Uterine smooth muscle cell (primary cell): ENCODE results near the gene LIPI. TPM values are rescaled to one million over a fixed set of nuclear protein-coding genes. Genes with fewer than 3 reads are reported as not detected.

Experiments used
- total RNA-seq: library from RNA; depleted of rRNA; stranded (reverse); fragments of >200 nt; gene quantifications from 2 replicates; pipeline ENCODE4 v1.2.3, GENCODE V29; 2014

Gene LIPI
- not detected in 2 replicates for total RNA-seq

DNA sequence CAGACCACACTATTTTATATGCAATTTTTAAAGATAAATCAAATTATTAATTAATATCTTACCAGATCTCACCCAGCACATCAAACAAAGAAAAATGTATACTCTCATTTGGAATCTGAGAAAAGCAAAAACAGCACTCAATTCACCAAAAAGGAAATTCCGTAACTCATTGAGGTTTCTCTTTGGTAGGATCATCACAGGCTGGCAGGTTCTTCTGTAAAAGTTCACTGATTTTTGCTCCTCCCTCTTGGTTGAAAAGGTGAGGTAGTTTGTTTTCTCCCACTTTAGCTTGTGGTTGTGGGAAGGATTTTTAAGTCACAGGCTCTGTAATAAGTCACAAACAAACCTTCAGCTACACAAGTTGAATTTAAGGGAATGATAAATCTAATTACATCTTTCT, at the start of gene LIPI:
TSS of gene LIPI (minus strand) at position 218 of the 400 bp plus-strand sequence. CDS start at position 108, 110 bp downstream.

DNA sequence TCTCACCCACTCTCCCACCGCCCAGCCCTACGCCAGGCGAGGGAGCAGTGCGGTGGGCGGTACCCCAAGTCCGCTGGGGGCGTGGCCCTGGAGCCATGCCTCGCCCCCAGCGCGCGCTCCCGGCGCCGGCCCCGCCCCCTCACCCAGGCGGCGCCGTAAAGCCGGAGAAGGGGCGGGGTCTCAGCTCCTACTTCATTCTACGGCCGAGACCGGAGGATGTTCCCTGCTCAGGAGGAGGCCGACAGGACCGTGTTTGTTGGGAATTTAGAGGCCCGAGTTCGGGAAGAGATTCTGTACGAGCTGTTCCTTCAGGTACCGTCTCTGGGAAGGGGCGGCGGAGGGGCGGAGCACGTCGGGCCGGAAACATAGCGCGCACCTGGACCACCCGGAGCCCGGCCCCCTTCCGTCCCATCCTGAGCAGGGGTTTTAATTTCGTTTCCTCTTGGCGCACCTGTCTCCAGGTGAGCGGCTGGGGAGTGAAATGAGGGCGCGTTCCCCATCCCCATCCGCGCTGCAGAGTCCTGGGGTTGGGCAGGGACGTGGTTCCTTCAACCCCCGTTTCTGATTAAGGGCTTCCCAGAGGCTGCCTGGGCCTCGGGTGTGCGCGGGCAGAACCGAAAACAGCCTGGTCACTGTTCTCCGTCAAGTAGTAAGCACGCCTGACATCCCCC, 5.4 kb upstream of the LIPI start, which contains the start of gene RBM11:
TSS of gene RBM11 (plus strand) at position 187 of the 671 bp plus-strand sequence. CDS start at position 217, 30 bp downstream.

Other genes starting within 250 kb of the LIPI start
- gene RBM11, start 5.2 kb upstream of the LIPI start, total RNA-seq = 0.12 and 0.44 TPM in 2 replicates
- 112 and 135 TPM in 2 replicates for gene HSPA13, start 172.2 kb upstream of the LIPI start, total RNA-seq